Measurements from ENCODE around the gene YY1. TPM values are rescaled to one million over a fixed set of nuclear protein-coding genes. Genes with fewer than 3 reads are reported as not detected.

The YY1 gene
- total RNA-seq, 1 donor from 2014 or later = 87.5 TPM

GRCh38 chr14:100239840-100240667, 1.1 kb downstream of the YY1 start:
- Histone ChIP-seq H2AFZ (ENCODE audit: low read depth, low read length) (peak overlapping the region; percentile 34), H4K20me1 (ENCODE audit: insufficient read depth, low read length) (peaks cover 71% of the 10 kb centered on the region), H3K4me3 (ENCODE audit: insufficient read depth, low read depth, low read length) (peak overlapping the region; percentile 85), H3K27me3 (ENCODE audit: insufficient read depth, low read length) (no peaks in the 10 kb centered on the region), H3K4me2 (ENCODE audit: low read length) (peak overlapping the region; percentile 94), H3K4me1 (ENCODE audit: insufficient read depth, low read length) (peaks cover 19% of the 10 kb centered on the region), H3K9ac (ENCODE audit: low read length) (peak overlapping the region; percentile 94), H3K27ac (ENCODE audit: low read depth, low read length) (peak overlapping the region; percentile 92), H3K79me2 (ENCODE audit: insufficient read depth, low read length) (peaks cover 87% of the 10 kb centered on the region), H3K36me3 (ENCODE audit: insufficient read depth, low read length) (no peaks in the 10 kb centered on the region), H3K9me3 (ENCODE audit: insufficient read depth, low read depth, low read length) (no peaks in the 10 kb centered on the region)
- Mint-ChIP-seq H3K9me3 (ENCODE audit: unreplicated experiment) (peaks cover 1% of the 10 kb centered on the region), H3K4me3 (ENCODE audit: unreplicated experiment) (peak overlapping the region; percentile 89), H3K27ac (ENCODE audit: unreplicated experiment) (peak overlapping the region; percentile 90), H3K27me3 (ENCODE audit: low read depth, unreplicated experiment) (no peaks in the 10 kb centered on the region), H3K36me3 (ENCODE audit: low read depth, unreplicated experiment) (peaks cover 4% of the 10 kb centered on the region), H3K4me1 (ENCODE audit: low read depth, unreplicated experiment) (peaks cover 17% of the 10 kb centered on the region)
- TF ChIP-seq CTCF (IDR thresholded peaks at IDR 0.05; ENCODE audit: insufficient read depth, low read depth, low read length) (no peak), EZH2 (IDR thresholded peaks at IDR 0.05; ENCODE audit: insufficient read depth, low read length) (no peak)
- FAIRE-seq (no peak), DNase-seq (ENCODE audit: low read depth) (peak; percentile 37)

- FAIRE-seq (no peak), DNase-seq (ENCODE audit: low read depth) (peak; percentile 95)
- peak overlapping the region; percentile 92 for H3K27ac ChIP-seq (ENCODE audit: low read depth, low read length)
- H3K27me3 ChIP-seq (ENCODE audit: insufficient read depth, low read length) = no peaks in the 10 kb centered on the region
- Mint-ChIP-seq H3K36me3 (ENCODE audit: low read depth, unreplicated experiment) (peaks cover 4% of the 10 kb centered on the region), H3K4me3 (ENCODE audit: unreplicated experiment) (peak overlapping the region; percentile 89), H3K9me3 (ENCODE audit: unreplicated experiment) (peaks cover 1% of the 10 kb centered on the region), H3K4me1 (ENCODE audit: low read depth, unreplicated experiment) (peaks cover 19% of the 10 kb centered on the region), H3K27me3 (ENCODE audit: low read depth, unreplicated experiment) (no peaks in the 10 kb centered on the region), H3K27ac (ENCODE audit: unreplicated experiment) (peak overlapping the region; percentile 90)
- H3K4me2 ChIP-seq (ENCODE audit: low read length) = peak overlapping the region; percentile 94
- H2AFZ ChIP-seq (ENCODE audit: low read depth, low read length) = no peak overlapping the region
- H4K20me1 ChIP-seq (ENCODE audit: insufficient read depth, low read length) = peaks cover 71% of the 10 kb centered on the region
- peak overlapping the region; percentile 94 for H3K9ac ChIP-seq (ENCODE audit: low read length)
- H3K36me3 ChIP-seq (ENCODE audit: insufficient read depth, low read length) = no peaks in the 10 kb centered on the region
- peaks cover 19% of the 10 kb centered on the region for H3K4me1 ChIP-seq (ENCODE audit: insufficient read depth, low read length)
- peak overlapping the region; percentile 76 for H3K4me3 ChIP-seq (ENCODE audit: insufficient read depth, low read depth, low read length)
- TF ChIP-seq CTCF (IDR thresholded peaks at IDR 0.05; ENCODE audit: insufficient read depth, low read depth, low read length) (no peak), EZH2 (IDR thresholded peaks at IDR 0.05; ENCODE audit: insufficient read depth, low read length) (no peak)
- H3K9me3 ChIP-seq (ENCODE audit: insufficient read depth, low read depth, low read length) = no peaks in the 10 kb centered on the region
- peaks cover 87% of the 10 kb centered on the region for H3K79me2 ChIP-seq (ENCODE audit: insufficient read depth, low read length)
Observed at GRCh38 chr14:100240668-100241032, 1.7 kb downstream of the YY1 start.

- Mint-ChIP-seq H3K36me3 (ENCODE audit: low read depth, unreplicated experiment) (peaks cover 4% of the 10 kb centered on the region), H3K9me3 (ENCODE audit: unreplicated experiment) (peaks cover 1% of the 10 kb centered on the region), H3K27me3 (ENCODE audit: low read depth, unreplicated experiment) (no peaks in the 10 kb centered on the region), H3K27ac (ENCODE audit: unreplicated experiment) (peak overlapping the region; percentile 90), H3K4me3 (ENCODE audit: unreplicated experiment) (peak overlapping the region; percentile 89), H3K4me1 (ENCODE audit: low read depth, unreplicated experiment) (peaks cover 17% of the 10 kb centered on the region)
- Histone ChIP-seq H3K27ac (ENCODE audit: low read depth, low read length) (peak overlapping the region; percentile 92), H3K27me3 (ENCODE audit: insufficient read depth, low read length) (no peaks in the 10 kb centered on the region), H3K79me2 (ENCODE audit: insufficient read depth, low read length) (peaks cover 87% of the 10 kb centered on the region), H3K9me3 (ENCODE audit: insufficient read depth, low read depth, low read length) (no peaks in the 10 kb centered on the region), H4K20me1 (ENCODE audit: insufficient read depth, low read length) (peaks cover 71% of the 10 kb centered on the region), H3K36me3 (ENCODE audit: insufficient read depth, low read length) (no peaks in the 10 kb centered on the region), H3K4me3 (ENCODE audit: insufficient read depth, low read depth, low read length) (peak overlapping the region; percentile 76), H3K4me1 (ENCODE audit: insufficient read depth, low read length) (peaks cover 19% of the 10 kb centered on the region), H3K9ac (ENCODE audit: low read length) (peak overlapping the region; percentile 94), H3K4me2 (ENCODE audit: low read length) (peak overlapping the region; percentile 94), H2AFZ (ENCODE audit: low read depth, low read length) (no peak overlapping the region)
- DNase-seq (ENCODE audit: low read depth) (no peak), FAIRE-seq (no peak)
- no peak for TF ChIP-seq EZH2 (IDR thresholded peaks at IDR 0.05; ENCODE audit: insufficient read depth, low read length)
- no peak for TF ChIP-seq CTCF (IDR thresholded peaks at IDR 0.05; ENCODE audit: insufficient read depth, low read depth, low read length)
Observed at GRCh38 chr14:100241279-100241678, 2.3 kb downstream of the YY1 start.

Measured in astrocyte (in vitro differentiated cells and primary cell).